ENCODE data around the gene DDT. TPM values are rescaled to one million over a fixed set of nuclear protein-coding genes. Genes with fewer than 3 reads are reported as not detected.

The DDT gene
- total RNA-seq, 6 experiments from 2014 or later: 96.1 to 120 (median 108) TPM

DNA sequence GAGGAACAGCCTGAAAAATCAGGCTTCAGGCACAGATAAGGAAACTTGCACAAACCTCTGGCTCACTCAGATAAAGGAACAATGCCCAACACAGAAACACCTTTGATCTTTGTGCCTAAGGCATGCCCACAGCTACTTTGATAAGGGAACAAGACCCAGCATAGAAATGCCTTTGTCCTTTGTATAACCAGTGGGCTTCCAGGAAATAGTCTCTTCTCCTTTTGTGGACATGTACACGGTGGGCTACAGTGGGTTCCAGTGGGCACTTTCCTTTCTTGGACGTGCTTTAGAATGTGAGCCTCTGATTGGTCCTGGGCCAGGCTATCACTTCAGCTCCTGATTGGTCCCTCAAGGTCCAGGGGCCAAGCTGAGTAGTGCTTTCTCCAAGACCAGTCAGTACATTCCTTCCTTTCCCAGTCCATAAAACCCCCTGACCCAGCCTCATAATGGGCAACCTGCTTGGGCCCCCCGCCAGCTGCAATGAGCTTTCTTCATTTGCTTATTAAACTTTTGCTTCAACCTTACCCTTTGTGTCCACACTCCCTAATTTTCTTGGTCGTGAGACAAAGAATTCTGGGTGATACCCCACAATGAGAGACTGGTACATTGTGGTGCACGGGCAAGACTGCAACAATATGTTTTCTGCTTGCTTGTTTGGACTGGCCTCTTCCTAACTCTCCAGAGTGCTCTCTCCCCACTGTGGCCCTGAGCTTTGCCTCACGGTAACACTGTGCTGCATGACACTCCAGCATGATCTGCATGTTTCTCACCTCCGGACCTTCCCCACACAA lies 35.2 kb upstream of the DDT start:
- peaks cover 16% of the 10 kb centered on the region for H3K27me3 Mint-ChIP-seq (ENCODE audit: insufficient read depth)
- H3K27ac Mint-ChIP-seq: no peak overlapping the region
- H3K4me3 Mint-ChIP-seq: no peak overlapping the region
- no peaks in the 10 kb centered on the region for H3K36me3 Mint-ChIP-seq (ENCODE audit: low read depth)
- TF ChIP-seq CTCF (IDR thresholded peaks at IDR 0.05): no peak
- H3K4me1 Mint-ChIP-seq (ENCODE audit: low read depth): peaks cover 24% of the 10 kb centered on the region
- no peak for DNase-seq
- no peaks in the 10 kb centered on the region for H3K9me3 Mint-ChIP-seq

GRCh38 chr22:24008381-24009226 lies 34.4 kb upstream of the DDT start:
- Mint-ChIP-seq H3K27ac (no peak overlapping the region), H3K27me3 (ENCODE audit: insufficient read depth) (peaks cover 20% of the 10 kb centered on the region), H3K4me1 (ENCODE audit: low read depth) (peaks cover 18% of the 10 kb centered on the region), H3K36me3 (ENCODE audit: low read depth) (no peaks in the 10 kb centered on the region), H3K9me3 (no peaks in the 10 kb centered on the region), H3K4me3 (no peak overlapping the region)
- TF ChIP-seq CTCF (IDR thresholded peaks at IDR 0.05): no peak
- DNase-seq: no peak

DNA sequence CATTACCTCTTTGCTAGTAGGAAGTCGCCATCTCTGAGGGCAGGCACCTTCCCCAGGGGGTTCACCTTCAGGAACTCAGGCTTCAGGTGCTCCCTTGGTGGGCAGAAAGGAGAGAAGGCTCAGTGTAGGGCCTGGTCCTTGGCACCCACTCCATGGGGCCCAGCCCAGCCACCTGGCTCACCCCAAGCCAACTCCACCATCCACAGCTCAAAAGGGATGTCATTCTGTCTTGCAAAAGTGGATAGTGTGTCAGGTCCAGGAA lies 33.7 kb upstream of the DDT start:
- no peak overlapping the region for H3K27ac Mint-ChIP-seq
- DNase-seq: no peak
- no peak for TF ChIP-seq CTCF (IDR thresholded peaks at IDR 0.05)
- peaks cover 20% of the 10 kb centered on the region for H3K27me3 Mint-ChIP-seq (ENCODE audit: insufficient read depth)
- H3K4me1 Mint-ChIP-seq (ENCODE audit: low read depth): peaks cover 14% of the 10 kb centered on the region
- no peaks in the 10 kb centered on the region for H3K9me3 Mint-ChIP-seq
- no peak overlapping the region for H3K4me3 Mint-ChIP-seq
- no peaks in the 10 kb centered on the region for H3K36me3 Mint-ChIP-seq (ENCODE audit: low read depth)

DNA sequence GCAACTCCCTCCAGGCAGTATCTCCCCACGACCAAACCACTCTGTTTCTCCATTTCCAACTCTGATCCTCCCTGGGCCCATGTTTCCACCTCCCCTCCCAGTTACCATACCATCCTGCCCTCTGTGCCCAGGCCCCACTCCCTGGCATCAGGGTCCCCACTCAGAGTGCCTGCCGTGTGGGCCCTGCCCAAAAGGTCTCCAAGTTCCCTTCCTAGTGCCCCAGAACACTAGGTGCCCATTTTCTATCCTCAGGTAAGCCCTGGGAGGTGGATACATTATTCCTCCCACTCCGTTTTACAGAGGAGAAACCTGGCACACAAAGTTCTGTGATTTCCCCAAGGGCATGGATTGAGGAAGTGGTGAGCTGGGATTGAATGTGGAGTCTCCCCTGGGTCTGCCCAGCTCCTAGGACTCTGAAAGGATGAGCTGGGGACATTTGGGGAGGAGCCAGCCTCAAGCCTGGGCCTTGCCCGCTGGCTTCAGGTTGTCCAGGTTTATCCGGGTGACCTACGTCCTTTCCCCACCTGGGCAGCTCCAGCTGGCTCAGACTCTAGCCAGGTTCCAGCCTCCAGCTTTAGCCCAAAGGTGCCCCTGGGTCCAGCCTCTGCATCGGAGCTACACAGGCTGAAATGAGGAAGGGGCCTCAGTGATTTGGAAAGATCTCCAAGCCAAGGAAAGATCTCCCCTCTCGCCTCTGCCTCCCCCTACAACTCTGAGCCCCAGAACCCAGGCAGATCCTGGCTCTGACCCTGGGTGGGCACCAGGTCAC lies 33.2 kb upstream of the DDT start:
- Mint-ChIP-seq H3K4me1 (ENCODE audit: low read depth) (peaks cover 11% of the 10 kb centered on the region), H3K36me3 (ENCODE audit: low read depth) (no peaks in the 10 kb centered on the region), H3K27me3 (ENCODE audit: insufficient read depth) (peaks cover 20% of the 10 kb centered on the region), H3K27ac (no peak overlapping the region), H3K9me3 (no peaks in the 10 kb centered on the region), H3K4me3 (no peak overlapping the region)
- no peak for DNase-seq
- no peak for TF ChIP-seq CTCF (IDR thresholded peaks at IDR 0.05)

DNA sequence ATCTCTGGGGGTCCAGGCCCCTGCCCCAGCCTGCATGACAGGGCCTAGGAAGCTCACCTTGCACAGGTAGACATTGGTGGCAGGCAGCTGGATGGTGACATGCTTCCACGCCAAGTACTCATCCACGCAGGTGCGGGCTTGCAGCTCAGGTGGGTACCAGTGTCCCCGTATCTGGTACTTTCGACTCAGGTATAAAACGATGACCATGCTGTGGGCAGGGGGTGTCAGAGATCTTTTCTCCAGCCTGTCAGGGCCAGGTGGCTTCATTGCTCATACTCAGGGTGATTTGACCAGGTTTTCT lies 32.6 kb upstream of the DDT start:
- H3K36me3 Mint-ChIP-seq (ENCODE audit: low read depth): no peaks in the 10 kb centered on the region
- no peak overlapping the region for H3K27ac Mint-ChIP-seq
- H3K9me3 Mint-ChIP-seq: no peaks in the 10 kb centered on the region
- TF ChIP-seq CTCF (IDR thresholded peaks at IDR 0.05): no peak
- H3K4me1 Mint-ChIP-seq (ENCODE audit: low read depth): 0 out of 2 replicates have a peak, but pooled peaks cover 6% of the 10 kb centered on the region
- DNase-seq: no peak
- no peak overlapping the region for H3K4me3 Mint-ChIP-seq
- H3K27me3 Mint-ChIP-seq (ENCODE audit: insufficient read depth): peaks cover 26% of the 10 kb centered on the region
